GM23338 (cell line): Measurements from ENCODE around the gene CALCR.

Experiments used
- CREB1 ChIP-seq: fragments of 250-450 bp; sonication (Bioruptor Pico); IDR thresholded peaks from 2 replicates; pipeline ENCODE4 v1.5.0; 2020; ENCODE audit warnings: low read depth, mild to moderate bottlenecking, moderate library complexity
- EZH2 ChIP-seq: fragments of 200-600 bp; sonication (generic); IDR thresholded peaks from one replicate; pipeline ENCODE4 v1.8.0; 2017; ENCODE audit warnings: antibody characterized with exemption, mild to moderate bottlenecking, low read depth; ENCODE audit not compliant: unreplicated experiment
- EZH2phosphoT487 ChIP-seq: fragments of 200-600 bp; sonication (generic); IDR thresholded peaks from one replicate; pipeline ENCODE4 v1.8.1; 2018; ENCODE audit warnings: antibody characterized with exemption; ENCODE audit not compliant: unreplicated experiment
- JUNB ChIP-seq: IDR thresholded peaks from one replicate; pipeline ENCODE4 v1.6.1; 2016; ENCODE audit warnings: antibody characterized with exemption; ENCODE audit not compliant: unreplicated experiment
- NANOG ChIP-seq: IDR thresholded peaks from 2 replicates; pipeline ENCODE4 v1.6.1; 2016; ENCODE audit warnings: antibody characterized with exemption, borderline replicate concordance
- POLR2AphosphoS5 ChIP-seq: IDR thresholded peaks from 2 replicates; pipeline ENCODE4 v1.6.1; 2016; ENCODE audit warnings: antibody characterized with exemption, low read depth
- STAT1 ChIP-seq: IDR thresholded peaks from one replicate; pipeline ENCODE4 v1.6.1; 2016; ENCODE audit warnings: antibody characterized with exemption; ENCODE audit not compliant: unreplicated experiment
- ZNF114 ChIP-seq: fragments of 250-450 bp; sonication (Bioruptor Pico); IDR thresholded peaks from 2 replicates; pipeline ENCODE4 v1.5.0; 2020; ENCODE audit warnings: mild to moderate bottlenecking, moderate library complexity
- ZNF331 ChIP-seq: fragments of 250-450 bp; sonication (Bioruptor Pico); IDR thresholded peaks from 2 replicates; pipeline ENCODE4 v1.5.0; 2020; ENCODE audit warnings: low read depth, mild to moderate bottlenecking, moderate library complexity
- TF ChIP-seq, protein P1 (sequence below), 2 experiments: fragments of 200-600 bp in 1 of 2; sonication (generic) in 1 of 2; conservative IDR thresholded peaks; 2 replicates each; pipeline versions ENCODE4 v1.5.1 to v1.6.1; 2016 to 2017; ENCODE audit warnings: antibody characterized with exemption in 2 of 2, low read depth in 2 of 2, mild to moderate bottlenecking in 2 of 2, moderate library complexity in 1 of 2
- TF ChIP-seq, protein P2 (sequence below): IDR thresholded peaks from one replicate; pipeline ENCODE4 v1.6.1; 2018; ENCODE audit warnings: antibody characterized with exemption; ENCODE audit not compliant: unreplicated experiment
- TF ChIP-seq, protein P3 (sequence below): fragments of 250-450 bp; sonication (Bioruptor Pico); IDR thresholded peaks from 2 replicates; pipeline ENCODE4 v1.5.0; 2020; ENCODE audit warnings: mild to moderate bottlenecking, moderate library complexity
- TF ChIP-seq, protein P4 (sequence below): IDR thresholded peaks from 2 replicates; pipeline ENCODE4 v1.6.1; 2016; ENCODE audit warnings: antibody characterized with exemption

DNA sequence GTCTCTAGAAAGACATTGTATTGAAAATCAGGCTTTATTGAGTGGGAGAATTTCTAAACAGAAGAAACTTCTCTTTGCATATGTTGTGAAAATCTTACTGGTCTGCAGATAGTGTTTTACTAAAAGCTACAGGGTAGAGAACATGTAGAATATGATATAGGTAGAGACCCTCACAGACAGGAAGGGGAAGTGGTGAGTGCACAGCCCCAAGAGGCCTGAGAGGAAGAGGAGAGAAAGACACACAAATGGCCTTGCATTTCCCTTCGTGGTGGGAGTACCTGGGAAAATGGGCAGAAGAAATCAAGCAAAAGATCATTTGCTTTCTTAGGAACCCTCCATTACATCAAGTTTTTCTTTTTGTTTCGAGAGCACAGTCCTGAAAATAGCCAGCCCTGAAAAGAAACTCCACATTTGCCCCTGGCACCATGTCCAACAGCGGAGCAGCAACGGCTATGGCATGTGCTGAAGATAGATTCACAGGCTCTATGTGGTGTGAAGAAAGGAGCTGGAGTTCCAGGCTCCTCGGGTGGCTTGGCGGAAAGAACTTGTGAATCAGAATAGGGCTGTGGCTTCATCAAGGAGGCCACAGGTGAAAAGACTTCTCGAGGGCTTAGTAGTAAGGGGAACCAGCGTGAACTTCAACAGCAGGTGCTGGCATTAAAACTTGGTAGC is 143.5 kb downstream of the CALCR start:
- TF ChIP-seq, protein P1, sequence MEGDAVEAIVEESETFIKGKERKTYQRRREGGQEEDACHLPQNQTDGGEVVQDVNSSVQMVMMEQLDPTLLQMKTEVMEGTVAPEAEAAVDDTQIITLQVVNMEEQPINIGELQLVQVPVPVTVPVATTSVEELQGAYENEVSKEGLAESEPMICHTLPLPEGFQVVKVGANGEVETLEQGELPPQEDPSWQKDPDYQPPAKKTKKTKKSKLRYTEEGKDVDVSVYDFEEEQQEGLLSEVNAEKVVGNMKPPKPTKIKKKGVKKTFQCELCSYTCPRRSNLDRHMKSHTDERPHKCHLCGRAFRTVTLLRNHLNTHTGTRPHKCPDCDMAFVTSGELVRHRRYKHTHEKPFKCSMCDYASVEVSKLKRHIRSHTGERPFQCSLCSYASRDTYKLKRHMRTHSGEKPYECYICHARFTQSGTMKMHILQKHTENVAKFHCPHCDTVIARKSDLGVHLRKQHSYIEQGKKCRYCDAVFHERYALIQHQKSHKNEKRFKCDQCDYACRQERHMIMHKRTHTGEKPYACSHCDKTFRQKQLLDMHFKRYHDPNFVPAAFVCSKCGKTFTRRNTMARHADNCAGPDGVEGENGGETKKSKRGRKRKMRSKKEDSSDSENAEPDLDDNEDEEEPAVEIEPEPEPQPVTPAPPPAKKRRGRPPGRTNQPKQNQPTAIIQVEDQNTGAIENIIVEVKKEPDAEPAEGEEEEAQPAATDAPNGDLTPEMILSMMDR (conservative IDR thresholded peaks at IDR 0.05; ENCODE audit: low read depth in 2 of 2): no peak
- TF ChIP-seq, protein P2, sequence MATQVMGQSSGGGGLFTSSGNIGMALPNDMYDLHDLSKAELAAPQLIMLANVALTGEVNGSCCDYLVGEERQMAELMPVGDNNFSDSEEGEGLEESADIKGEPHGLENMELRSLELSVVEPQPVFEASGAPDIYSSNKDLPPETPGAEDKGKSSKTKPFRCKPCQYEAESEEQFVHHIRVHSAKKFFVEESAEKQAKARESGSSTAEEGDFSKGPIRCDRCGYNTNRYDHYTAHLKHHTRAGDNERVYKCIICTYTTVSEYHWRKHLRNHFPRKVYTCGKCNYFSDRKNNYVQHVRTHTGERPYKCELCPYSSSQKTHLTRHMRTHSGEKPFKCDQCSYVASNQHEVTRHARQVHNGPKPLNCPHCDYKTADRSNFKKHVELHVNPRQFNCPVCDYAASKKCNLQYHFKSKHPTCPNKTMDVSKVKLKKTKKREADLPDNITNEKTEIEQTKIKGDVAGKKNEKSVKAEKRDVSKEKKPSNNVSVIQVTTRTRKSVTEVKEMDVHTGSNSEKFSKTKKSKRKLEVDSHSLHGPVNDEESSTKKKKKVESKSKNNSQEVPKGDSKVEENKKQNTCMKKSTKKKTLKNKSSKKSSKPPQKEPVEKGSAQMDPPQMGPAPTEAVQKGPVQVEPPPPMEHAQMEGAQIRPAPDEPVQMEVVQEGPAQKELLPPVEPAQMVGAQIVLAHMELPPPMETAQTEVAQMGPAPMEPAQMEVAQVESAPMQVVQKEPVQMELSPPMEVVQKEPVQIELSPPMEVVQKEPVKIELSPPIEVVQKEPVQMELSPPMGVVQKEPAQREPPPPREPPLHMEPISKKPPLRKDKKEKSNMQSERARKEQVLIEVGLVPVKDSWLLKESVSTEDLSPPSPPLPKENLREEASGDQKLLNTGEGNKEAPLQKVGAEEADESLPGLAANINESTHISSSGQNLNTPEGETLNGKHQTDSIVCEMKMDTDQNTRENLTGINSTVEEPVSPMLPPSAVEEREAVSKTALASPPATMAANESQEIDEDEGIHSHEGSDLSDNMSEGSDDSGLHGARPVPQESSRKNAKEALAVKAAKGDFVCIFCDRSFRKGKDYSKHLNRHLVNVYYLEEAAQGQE: no peak
- TF ChIP-seq JUNB: no peak
- no peak for TF ChIP-seq STAT1
- no peak for TF ChIP-seq EZH2
- TF ChIP-seq, protein P3, sequence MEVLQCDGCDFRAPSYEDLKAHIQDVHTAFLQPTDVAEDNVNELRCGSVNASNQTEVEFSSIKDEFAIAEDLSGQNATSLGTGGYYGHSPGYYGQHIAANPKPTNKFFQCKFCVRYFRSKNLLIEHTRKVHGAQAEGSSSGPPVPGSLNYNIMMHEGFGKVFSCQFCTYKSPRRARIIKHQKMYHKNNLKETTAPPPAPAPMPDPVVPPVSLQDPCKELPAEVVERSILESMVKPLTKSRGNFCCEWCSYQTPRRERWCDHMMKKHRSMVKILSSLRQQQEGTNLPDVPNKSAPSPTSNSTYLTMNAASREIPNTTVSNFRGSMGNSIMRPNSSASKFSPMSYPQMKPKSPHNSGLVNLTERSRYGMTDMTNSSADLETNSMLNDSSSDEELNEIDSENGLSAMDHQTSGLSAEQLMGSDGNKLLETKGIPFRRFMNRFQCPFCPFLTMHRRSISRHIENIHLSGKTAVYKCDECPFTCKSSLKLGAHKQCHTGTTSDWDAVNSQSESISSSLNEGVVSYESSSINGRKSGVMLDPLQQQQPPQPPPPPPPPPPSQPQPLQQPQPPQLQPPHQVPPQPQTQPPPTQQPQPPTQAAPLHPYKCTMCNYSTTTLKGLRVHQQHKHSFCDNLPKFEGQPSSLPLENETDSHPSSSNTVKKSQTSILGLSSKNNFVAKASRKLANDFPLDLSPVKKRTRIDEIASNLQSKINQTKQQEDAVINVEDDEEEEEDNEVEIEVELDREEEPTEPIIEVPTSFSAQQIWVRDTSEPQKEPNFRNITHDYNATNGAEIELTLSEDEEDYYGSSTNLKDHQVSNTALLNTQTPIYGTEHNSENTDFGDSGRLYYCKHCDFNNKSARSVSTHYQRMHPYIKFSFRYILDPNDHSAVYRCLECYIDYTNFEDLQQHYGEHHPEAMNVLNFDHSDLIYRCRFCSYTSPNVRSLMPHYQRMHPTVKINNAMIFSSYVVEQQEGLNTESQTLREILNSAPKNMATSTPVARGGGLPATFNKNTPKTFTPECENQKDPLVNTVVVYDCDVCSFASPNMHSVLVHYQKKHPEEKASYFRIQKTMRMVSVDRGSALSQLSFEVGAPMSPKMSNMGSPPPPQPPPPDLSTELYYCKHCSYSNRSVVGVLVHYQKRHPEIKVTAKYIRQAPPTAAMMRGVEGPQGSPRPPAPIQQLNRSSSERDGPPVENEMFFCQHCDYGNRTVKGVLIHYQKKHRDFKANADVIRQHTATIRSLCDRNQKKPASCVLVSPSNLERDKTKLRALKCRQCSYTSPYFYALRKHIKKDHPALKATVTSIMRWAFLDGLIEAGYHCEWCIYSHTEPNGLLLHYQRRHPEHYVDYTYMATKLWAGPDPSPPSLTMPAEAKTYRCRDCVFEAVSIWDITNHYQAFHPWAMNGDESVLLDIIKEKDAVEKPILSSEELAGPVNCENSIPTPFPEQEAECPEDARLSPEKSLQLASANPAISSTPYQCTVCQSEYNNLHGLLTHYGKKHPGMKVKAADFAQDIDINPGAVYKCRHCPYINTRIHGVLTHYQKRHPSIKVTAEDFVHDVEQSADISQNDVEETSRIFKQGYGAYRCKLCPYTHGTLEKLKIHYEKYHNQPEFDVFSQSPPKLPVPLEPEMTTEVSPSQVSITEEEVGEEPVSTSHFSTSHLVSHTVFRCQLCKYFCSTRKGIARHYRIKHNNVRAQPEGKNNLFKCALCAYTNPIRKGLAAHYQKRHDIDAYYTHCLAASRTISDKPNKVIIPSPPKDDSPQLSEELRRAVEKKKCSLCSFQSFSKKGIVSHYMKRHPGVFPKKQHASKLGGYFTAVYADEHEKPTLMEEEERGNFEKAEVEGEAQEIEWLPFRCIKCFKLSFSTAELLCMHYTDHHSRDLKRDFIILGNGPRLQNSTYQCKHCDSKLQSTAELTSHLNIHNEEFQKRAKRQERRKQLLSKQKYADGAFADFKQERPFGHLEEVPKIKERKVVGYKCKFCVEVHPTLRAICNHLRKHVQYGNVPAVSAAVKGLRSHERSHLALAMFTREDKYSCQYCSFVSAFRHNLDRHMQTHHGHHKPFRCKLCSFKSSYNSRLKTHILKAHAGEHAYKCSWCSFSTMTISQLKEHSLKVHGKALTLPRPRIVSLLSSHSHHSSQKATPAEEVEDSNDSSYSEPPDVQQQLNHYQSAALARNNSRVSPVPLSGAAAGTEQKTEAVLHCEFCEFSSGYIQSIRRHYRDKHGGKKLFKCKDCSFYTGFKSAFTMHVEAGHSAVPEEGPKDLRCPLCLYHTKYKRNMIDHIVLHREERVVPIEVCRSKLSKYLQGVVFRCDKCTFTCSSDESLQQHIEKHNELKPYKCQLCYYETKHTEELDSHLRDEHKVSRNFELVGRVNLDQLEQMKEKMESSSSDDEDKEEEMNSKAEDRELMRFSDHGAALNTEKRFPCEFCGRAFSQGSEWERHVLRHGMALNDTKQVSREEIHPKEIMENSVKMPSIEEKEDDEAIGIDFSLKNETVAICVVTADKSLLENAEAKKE (CRISPR knock-in tag): no peak
- no peak for TF ChIP-seq ZNF114 (CRISPR knock-in tag)
- no peak for TF ChIP-seq POLR2AphosphoS5
- TF ChIP-seq, protein P4, sequence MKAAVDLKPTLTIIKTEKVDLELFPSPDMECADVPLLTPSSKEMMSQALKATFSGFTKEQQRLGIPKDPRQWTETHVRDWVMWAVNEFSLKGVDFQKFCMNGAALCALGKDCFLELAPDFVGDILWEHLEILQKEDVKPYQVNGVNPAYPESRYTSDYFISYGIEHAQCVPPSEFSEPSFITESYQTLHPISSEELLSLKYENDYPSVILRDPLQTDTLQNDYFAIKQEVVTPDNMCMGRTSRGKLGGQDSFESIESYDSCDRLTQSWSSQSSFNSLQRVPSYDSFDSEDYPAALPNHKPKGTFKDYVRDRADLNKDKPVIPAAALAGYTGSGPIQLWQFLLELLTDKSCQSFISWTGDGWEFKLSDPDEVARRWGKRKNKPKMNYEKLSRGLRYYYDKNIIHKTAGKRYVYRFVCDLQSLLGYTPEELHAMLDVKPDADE: no peak
- no peak for TF ChIP-seq EZH2phosphoT487
- TF ChIP-seq CREB1 (CRISPR knock-in tag): no peak
- no peak for TF ChIP-seq ZNF331 (CRISPR knock-in tag)
- no peak for TF ChIP-seq NANOG
